ENCODE data around the gene KIFBP. TPM values are rescaled to one million over a fixed set of nuclear protein-coding genes. Genes with fewer than 3 reads are reported as not detected.
A peak's percentile ranks its signal among the peaks of the same experiment; 100 is the strongest.

KIFBP gene
- total RNA-seq, 1 donor from 2014 or later, result 27.7 TPM

GRCh38 chr10:68989317-68989990, 851 bp downstream of the KIFBP start:
- Mint-ChIP-seq H3K36me3 (ENCODE audit: low read depth) (no peaks in the 10 kb centered on the region), H3K27me3 (ENCODE audit: low read depth) (no peaks in the 10 kb centered on the region), H3K4me1 (peaks cover 36% of the 10 kb centered on the region), H3K4me3 (peak overlapping the region; percentile 96), H3K27ac (ENCODE audit: unreplicated experiment) (peak overlapping the region; percentile 65), H3K9me3 (no peaks in the 10 kb centered on the region)
- peak; percentile 16 for DNase-seq (ENCODE audit: low read depth, low spot score)
- TF ChIP-seq, protein P1, sequence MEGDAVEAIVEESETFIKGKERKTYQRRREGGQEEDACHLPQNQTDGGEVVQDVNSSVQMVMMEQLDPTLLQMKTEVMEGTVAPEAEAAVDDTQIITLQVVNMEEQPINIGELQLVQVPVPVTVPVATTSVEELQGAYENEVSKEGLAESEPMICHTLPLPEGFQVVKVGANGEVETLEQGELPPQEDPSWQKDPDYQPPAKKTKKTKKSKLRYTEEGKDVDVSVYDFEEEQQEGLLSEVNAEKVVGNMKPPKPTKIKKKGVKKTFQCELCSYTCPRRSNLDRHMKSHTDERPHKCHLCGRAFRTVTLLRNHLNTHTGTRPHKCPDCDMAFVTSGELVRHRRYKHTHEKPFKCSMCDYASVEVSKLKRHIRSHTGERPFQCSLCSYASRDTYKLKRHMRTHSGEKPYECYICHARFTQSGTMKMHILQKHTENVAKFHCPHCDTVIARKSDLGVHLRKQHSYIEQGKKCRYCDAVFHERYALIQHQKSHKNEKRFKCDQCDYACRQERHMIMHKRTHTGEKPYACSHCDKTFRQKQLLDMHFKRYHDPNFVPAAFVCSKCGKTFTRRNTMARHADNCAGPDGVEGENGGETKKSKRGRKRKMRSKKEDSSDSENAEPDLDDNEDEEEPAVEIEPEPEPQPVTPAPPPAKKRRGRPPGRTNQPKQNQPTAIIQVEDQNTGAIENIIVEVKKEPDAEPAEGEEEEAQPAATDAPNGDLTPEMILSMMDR (conservative IDR thresholded peaks at IDR 0.05), result no peak

- Mint-ChIP-seq H3K4me3 (peak overlapping the region; percentile 63), H3K27ac (ENCODE audit: unreplicated experiment) (peak overlapping the region; percentile 52), H3K4me1 (peaks cover 36% of the 10 kb centered on the region), H3K36me3 (ENCODE audit: low read depth) (no peaks in the 10 kb centered on the region), H3K27me3 (ENCODE audit: low read depth) (no peaks in the 10 kb centered on the region), H3K9me3 (no peaks in the 10 kb centered on the region)
- TF ChIP-seq, protein P1 (conservative IDR thresholded peaks at IDR 0.05), result no peak
- DNase-seq (ENCODE audit: low read depth, low spot score), result no peak
These were observed 4.2 kb downstream of the KIFBP start for GRCh38 chr10:68992636-68993440.

GRCh38 chr10:68997211-68997610, 8.6 kb downstream of the KIFBP start:
- Mint-ChIP-seq H3K9me3 (no peaks in the 10 kb centered on the region), H3K36me3 (ENCODE audit: low read depth) (no peaks in the 10 kb centered on the region), H3K4me1 (peaks cover 11% of the 10 kb centered on the region), H3K27me3 (ENCODE audit: low read depth) (no peaks in the 10 kb centered on the region), H3K4me3 (no peak overlapping the region), H3K27ac (ENCODE audit: unreplicated experiment) (no peak overlapping the region)
- no peak for DNase-seq (ENCODE audit: low read depth, low spot score)
- TF ChIP-seq, protein P1 (conservative IDR thresholded peaks at IDR 0.05), result no peak

DNA sequence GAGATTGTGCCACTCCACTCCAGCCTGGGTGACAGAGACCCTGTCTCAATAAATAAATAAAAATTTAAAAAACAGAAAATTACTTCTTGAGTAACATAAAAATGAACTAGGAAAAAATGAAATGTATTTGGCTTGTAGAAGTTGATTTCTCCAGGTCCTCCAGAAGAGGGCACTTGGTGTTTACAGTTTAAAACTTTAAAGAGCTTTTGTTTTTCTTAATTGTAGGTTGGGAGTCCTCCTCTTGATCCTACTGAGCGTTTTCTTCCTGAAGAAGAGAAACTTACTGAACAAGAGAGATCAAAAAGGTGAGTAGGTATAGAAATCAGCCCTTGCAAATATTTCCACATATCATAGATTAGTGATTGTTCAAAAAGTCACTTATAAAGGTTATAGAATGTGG, 16.2 kb downstream of the KIFBP start:
- Mint-ChIP-seq H3K36me3 (ENCODE audit: low read depth) (no peaks in the 10 kb centered on the region), H3K27me3 (ENCODE audit: low read depth) (no peaks in the 10 kb centered on the region), H3K9me3 (no peaks in the 10 kb centered on the region), H3K4me3 (no peak overlapping the region), H3K4me1 (no peaks in the 10 kb centered on the region), H3K27ac (ENCODE audit: unreplicated experiment) (no peak overlapping the region)
- TF ChIP-seq, protein P1 (conservative IDR thresholded peaks at IDR 0.05), result peak; percentile 56
- no peak for DNase-seq (ENCODE audit: low read depth, low spot score)

- no peaks in the 10 kb centered on the region for H3K36me3 Mint-ChIP-seq (ENCODE audit: low read depth)
- no peaks in the 10 kb centered on the region for H3K4me1 Mint-ChIP-seq
- no peaks in the 10 kb centered on the region for H3K27me3 Mint-ChIP-seq (ENCODE audit: low read depth)
- H3K27ac Mint-ChIP-seq (ENCODE audit: unreplicated experiment), result no peak overlapping the region
- H3K9me3 Mint-ChIP-seq, result no peaks in the 10 kb centered on the region
- no peak for DNase-seq (ENCODE audit: low read depth, low spot score)
- H3K4me3 Mint-ChIP-seq, result no peak overlapping the region
- TF ChIP-seq, protein P1 (conservative IDR thresholded peaks at IDR 0.05), result no peak
These were observed 17.3 kb downstream of the KIFBP start for GRCh38 chr10:69005704-69006485.

Measured in neural crest cell (in vitro differentiated cells).